Measurements from ENCODE around the gene MGMT.

Gene MGMT

GRCh38 chr10:129581827-129582411 is 114.9 kb downstream of the MGMT start:
- no peaks in the 10 kb centered on the region for H3K4me1 Mint-ChIP-seq (ENCODE audit: low read depth)
- no peak overlapping the region for H3K4me3 Mint-ChIP-seq
- peaks cover 2% of the 10 kb centered on the region for H3K36me3 Mint-ChIP-seq (ENCODE audit: low read depth)
- H3K27me3 Mint-ChIP-seq (ENCODE audit: low read depth): no peaks in the 10 kb centered on the region
- peaks cover 49% of the 10 kb centered on the region for H3K9me3 Mint-ChIP-seq
- no peak overlapping the region for H3K27ac Mint-ChIP-seq

- Mint-ChIP-seq H3K4me1 (ENCODE audit: low read depth) (no peaks in the 10 kb centered on the region), H3K27me3 (ENCODE audit: low read depth) (no peaks in the 10 kb centered on the region), H3K27ac (no peak overlapping the region), H3K4me3 (no peak overlapping the region), H3K9me3 (peaks cover 66% of the 10 kb centered on the region), H3K36me3 (ENCODE audit: low read depth) (peaks cover 4% of the 10 kb centered on the region)
These were observed 116.8 kb downstream of the MGMT start for GRCh38 chr10:129583831-129584230.

DNA sequence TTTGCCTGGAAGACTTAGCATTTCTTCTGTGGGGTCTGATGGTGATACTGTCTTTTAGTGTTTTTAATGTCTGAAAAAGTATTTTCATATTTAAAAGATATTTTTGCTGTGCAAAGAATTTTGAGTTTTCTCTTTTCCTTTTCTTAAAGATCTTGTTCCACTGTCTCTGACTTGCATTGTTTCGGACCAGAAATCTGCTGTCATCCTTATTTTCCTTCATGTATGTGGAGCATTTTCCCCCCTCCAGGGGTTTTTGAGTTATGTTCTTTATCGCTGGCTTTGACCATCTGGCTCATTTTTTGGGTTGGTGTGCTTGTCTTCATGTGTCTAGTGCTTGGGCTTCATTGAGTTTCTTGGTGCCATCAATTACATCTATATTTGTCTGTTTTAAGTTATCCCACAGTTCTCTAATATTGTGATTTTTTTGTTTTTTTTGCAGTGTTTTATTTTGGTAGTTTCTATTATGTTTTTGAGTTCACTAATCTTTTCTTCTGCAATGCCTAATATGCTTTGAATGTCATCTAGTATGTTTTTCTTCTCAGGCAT is 119.9 kb downstream of the MGMT start:
- H3K36me3 Mint-ChIP-seq (ENCODE audit: low read depth): peaks cover 7% of the 10 kb centered on the region

GRCh38 chr10:129589546-129589945 is 122.5 kb downstream of the MGMT start:
- Mint-ChIP-seq H3K9me3 (peaks cover 59% of the 10 kb centered on the region), H3K4me3 (no peak overlapping the region), H3K36me3 (ENCODE audit: low read depth) (peaks cover 5% of the 10 kb centered on the region), H3K27ac (no peak overlapping the region), H3K4me1 (ENCODE audit: low read depth) (no peaks in the 10 kb centered on the region), H3K27me3 (ENCODE audit: low read depth) (no peaks in the 10 kb centered on the region)

More for the DNA sequence above, 119.9 kb downstream of the MGMT start:
- Mint-ChIP-seq H3K4me1 (ENCODE audit: low read depth) (no peaks in the 10 kb centered on the region), H3K27me3 (ENCODE audit: low read depth) (no peaks in the 10 kb centered on the region), H3K27ac (no peak overlapping the region), H3K9me3 (peaks cover 69% of the 10 kb centered on the region), H3K4me3 (no peak overlapping the region)

GRCh38 chr10:129593953-129594352 is 126.9 kb downstream of the MGMT start:
- no peaks in the 10 kb centered on the region for H3K4me1 Mint-ChIP-seq (ENCODE audit: low read depth)
- H3K9me3 Mint-ChIP-seq: peaks cover 34% of the 10 kb centered on the region
- H3K36me3 Mint-ChIP-seq (ENCODE audit: low read depth): peaks cover 3% of the 10 kb centered on the region
- H3K4me3 Mint-ChIP-seq: no peak overlapping the region
- no peak overlapping the region for H3K27ac Mint-ChIP-seq
- no peaks in the 10 kb centered on the region for H3K27me3 Mint-ChIP-seq (ENCODE audit: low read depth)

DNA sequence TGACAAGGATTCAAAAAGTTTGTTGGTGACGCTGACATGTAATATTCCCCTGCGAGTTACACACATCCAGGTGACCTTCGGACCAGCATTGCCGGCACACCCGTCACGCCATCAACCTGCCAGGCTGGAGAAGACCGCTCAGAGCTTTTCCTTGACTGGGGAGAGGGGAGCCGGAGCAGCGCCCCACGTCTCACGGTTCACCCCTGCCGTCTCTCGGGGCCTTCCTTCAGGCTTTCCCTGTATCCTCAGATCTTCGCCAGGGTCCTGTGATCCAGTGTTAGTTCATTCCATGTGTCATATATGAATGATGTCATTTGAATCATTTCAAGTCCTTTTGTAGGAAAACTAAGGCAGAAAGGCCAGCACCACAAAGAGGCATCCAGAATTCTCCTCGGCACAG is 127.8 kb downstream of the MGMT start:
- Mint-ChIP-seq H3K27ac (no peak overlapping the region), H3K4me3 (no peak overlapping the region), H3K27me3 (ENCODE audit: low read depth) (no peaks in the 10 kb centered on the region), H3K4me1 (ENCODE audit: low read depth) (no peaks in the 10 kb centered on the region), H3K9me3 (peaks cover 33% of the 10 kb centered on the region), H3K36me3 (ENCODE audit: low read depth) (no peaks in the 10 kb centered on the region)

DNA sequence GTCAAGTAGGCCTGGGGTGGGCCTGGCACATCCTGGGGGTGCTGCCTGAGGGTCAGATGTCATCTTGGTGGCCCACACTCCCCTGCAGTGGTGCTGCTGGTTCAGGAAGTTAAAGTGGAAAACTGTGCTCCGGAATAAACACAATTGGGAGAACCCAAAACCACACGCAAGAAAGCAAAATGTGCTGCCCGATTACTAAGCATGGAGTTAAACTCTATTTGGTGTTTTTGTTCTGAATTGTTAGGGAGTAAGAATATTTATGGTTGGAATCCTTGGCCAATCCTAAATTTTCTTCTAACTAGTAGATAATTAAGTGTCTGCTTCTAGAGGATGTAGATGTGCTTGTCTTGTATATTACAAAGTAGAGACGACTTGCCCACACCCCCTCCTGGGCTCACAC is 131.4 kb downstream of the MGMT start:
- Mint-ChIP-seq H3K4me3 (no peak overlapping the region), H3K4me1 (ENCODE audit: low read depth) (no peaks in the 10 kb centered on the region), H3K9me3 (peaks cover 22% of the 10 kb centered on the region), H3K27me3 (ENCODE audit: low read depth) (no peaks in the 10 kb centered on the region), H3K27ac (no peak overlapping the region), H3K36me3 (ENCODE audit: low read depth) (no peaks in the 10 kb centered on the region)

DNA sequence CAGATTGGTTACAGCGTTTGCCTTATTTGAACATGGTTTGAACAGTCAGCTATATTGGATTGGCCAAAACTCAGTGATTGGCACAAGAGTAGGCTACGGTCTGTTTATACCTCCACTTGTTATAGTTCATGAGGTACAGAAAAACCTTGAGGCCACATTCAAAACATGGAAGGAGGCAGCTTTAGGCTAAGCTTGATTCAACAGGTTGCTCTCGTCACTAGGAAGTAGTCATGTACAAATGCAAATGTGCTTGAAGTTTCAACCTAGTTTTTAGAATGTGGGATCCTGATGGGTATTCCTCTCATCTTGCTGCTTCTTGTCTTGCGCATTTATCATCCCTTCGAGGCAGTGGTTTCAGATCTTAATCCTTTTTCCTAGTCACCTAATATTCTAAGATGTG is 132.1 kb downstream of the MGMT start:
- Mint-ChIP-seq H3K4me1 (ENCODE audit: low read depth) (no peaks in the 10 kb centered on the region), H3K27ac (no peak overlapping the region), H3K9me3 (peaks cover 22% of the 10 kb centered on the region), H3K27me3 (ENCODE audit: low read depth) (no peaks in the 10 kb centered on the region), H3K4me3 (no peak overlapping the region), H3K36me3 (ENCODE audit: low read depth) (no peaks in the 10 kb centered on the region)

DNA sequence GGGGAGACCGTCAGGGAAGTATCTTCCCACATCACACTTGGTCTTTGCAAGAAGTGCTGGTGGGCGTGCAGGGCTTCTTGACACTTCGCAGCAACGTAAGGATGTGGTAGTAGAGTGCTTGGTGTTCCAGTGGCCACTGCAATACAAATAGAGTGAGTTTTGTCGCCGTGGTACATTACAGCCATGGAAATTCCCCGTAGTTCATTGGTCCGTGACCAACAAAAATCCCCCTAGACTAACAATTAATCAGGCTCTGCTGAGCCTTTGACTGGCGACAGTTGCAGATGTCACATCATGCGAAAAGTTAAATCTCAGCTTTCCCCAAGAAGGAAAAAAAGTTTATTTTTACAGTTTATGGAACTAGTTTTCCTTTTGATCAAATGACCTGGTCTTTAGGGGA is 134.7 kb downstream of the MGMT start:
- Mint-ChIP-seq H3K36me3 (ENCODE audit: low read depth) (no peaks in the 10 kb centered on the region), H3K9me3 (peaks cover 5% of the 10 kb centered on the region), H3K4me1 (ENCODE audit: low read depth) (no peaks in the 10 kb centered on the region), H3K4me3 (no peak overlapping the region), H3K27ac (no peak overlapping the region), H3K27me3 (ENCODE audit: low read depth) (no peaks in the 10 kb centered on the region)

DNA sequence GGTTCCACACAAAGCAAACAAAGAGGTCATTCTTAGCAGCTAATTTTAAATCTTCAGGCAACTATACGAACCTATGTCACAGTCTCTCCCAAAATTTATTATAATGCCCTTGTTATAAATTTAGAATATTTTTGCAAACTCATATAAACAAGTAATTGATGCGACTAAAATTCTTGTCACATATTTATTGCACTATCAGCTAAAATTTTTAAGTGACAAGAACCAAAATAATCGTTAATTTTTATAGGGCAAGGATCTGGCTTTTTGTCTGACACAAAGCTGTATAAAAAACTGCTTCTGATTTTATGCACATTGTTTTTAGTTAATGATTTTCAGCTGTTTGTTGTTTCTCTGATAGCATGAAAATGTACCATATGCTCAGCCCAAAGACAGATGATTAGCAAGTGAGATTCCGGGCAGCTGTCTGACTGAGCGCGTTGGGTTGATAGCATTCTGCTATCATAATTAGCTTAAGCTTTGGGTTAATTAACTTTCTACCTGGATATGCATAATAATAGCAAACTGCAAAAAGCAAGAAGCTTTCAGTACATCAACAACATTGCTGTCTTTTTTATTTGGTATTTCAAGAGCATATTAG is 136.0 kb downstream of the MGMT start:
- peaks cover 5% of the 10 kb centered on the region for H3K9me3 Mint-ChIP-seq
- H3K4me3 Mint-ChIP-seq: no peak overlapping the region
- H3K27me3 Mint-ChIP-seq (ENCODE audit: low read depth): no peaks in the 10 kb centered on the region
- no peaks in the 10 kb centered on the region for H3K36me3 Mint-ChIP-seq (ENCODE audit: low read depth)
- H3K4me1 Mint-ChIP-seq (ENCODE audit: low read depth): no peaks in the 10 kb centered on the region
- no peak overlapping the region for H3K27ac Mint-ChIP-seq

DNA sequence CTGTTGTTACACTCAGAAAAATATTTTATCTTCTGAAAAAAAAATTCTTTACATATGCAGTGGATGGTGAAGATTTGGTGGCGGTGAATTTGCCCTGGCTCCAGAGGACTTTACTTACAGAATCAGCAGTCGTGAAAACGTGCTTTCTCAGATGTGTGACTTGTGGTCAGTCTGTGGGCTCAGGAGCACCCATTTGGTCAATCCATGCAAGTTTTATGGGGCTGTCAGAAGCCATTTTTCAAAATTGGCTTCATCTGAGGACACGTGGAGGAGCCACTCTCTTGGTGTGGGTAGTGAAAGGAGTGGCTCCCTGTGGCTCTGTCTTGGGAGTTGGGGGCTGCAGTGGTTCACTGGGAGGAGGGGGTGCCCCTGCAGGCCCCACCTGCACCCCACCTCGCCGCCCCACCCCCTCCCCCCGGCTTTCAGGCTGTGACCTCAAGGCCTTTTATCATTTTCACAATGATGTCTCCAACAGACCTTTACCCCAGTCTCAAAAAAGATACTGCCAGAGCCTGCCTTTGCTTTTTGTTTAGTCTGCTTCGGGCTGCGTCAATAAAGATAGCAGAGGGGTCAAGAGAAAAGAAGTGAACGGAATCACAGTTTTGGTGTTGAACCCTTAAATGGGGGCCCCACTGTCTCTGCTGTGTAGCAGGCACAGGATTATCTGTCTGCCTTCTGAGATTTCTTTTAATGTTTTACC is 137.4 kb downstream of the MGMT start:
- Mint-ChIP-seq H3K36me3 (ENCODE audit: low read depth) (no peaks in the 10 kb centered on the region), H3K4me3 (no peak overlapping the region), H3K27ac (no peak overlapping the region), H3K9me3 (peaks cover 3% of the 10 kb centered on the region), H3K4me1 (ENCODE audit: low read depth) (no peaks in the 10 kb centered on the region), H3K27me3 (ENCODE audit: low read depth) (no peaks in the 10 kb centered on the region)

GRCh38 chr10:129605266-129605985 is 138.4 kb downstream of the MGMT start:
- Mint-ChIP-seq H3K36me3 (ENCODE audit: low read depth) (no peaks in the 10 kb centered on the region), H3K27ac (no peak overlapping the region), H3K9me3 (no peaks in the 10 kb centered on the region), H3K4me3 (no peak overlapping the region), H3K4me1 (ENCODE audit: low read depth) (no peaks in the 10 kb centered on the region), H3K27me3 (ENCODE audit: low read depth) (no peaks in the 10 kb centered on the region)

GRCh38 chr10:129605986-129606518 is 139.0 kb downstream of the MGMT start:
- H3K27me3 Mint-ChIP-seq (ENCODE audit: low read depth): no peaks in the 10 kb centered on the region
- no peaks in the 10 kb centered on the region for H3K9me3 Mint-ChIP-seq
- no peak overlapping the region for H3K27ac Mint-ChIP-seq
- H3K4me1 Mint-ChIP-seq (ENCODE audit: low read depth): no peaks in the 10 kb centered on the region
- H3K36me3 Mint-ChIP-seq (ENCODE audit: low read depth): no peaks in the 10 kb centered on the region
- no peak overlapping the region for H3K4me3 Mint-ChIP-seq

- Mint-ChIP-seq H3K36me3 (ENCODE audit: low read depth) (no peaks in the 10 kb centered on the region), H3K4me1 (ENCODE audit: low read depth) (no peaks in the 10 kb centered on the region), H3K27ac (no peak overlapping the region), H3K9me3 (no peaks in the 10 kb centered on the region), H3K4me3 (no peak overlapping the region), H3K27me3 (ENCODE audit: low read depth) (no peaks in the 10 kb centered on the region)
These were observed 140.6 kb downstream of the MGMT start for GRCh38 chr10:129607607-129608109.

All from T-helper 1 cell treated with Interleukin-12 subunit alpha and Interleukin-12 subunit beta and Interleukin-4 antibody, amounts not matched to agents 30 μg/mL and 1 μg/mL, for 36 hours (primary cell).